K562 (cell line): ENCODE results near the gene DALRD3.

ENCODE experiments used
- BDP1 ChIP-seq: IDR thresholded peaks from 3 replicates; pipeline ENCODE4 v1.6.1; 2011; ENCODE audit not compliant: insufficient read length, insufficient read depth
- CHD2 ChIP-seq: IDR thresholded peaks from 2 replicates; pipeline ENCODE4 v1.6.1; 2011; ENCODE audit warnings: low read depth, low read length
- E2F1 ChIP-seq: sonication (generic); formaldehyde crosslinking; IDR thresholded peaks from 2 replicates; pipeline ENCODE4 v1.8.1; 2023; ENCODE audit warnings: mild to moderate bottlenecking, missing genetic modification reagents, moderate library complexity
- ETV6 ChIP-seq, 3 experiments: fragments of 150-350 bp in 1 of 3; sonication (generic) in 1 of 3; formaldehyde crosslinking in 1 of 3; IDR thresholded peaks; 2 replicates each; pipeline versions ENCODE4 v1.6.1 to v1.8.0; 2014 to 2022; ENCODE audit warnings: borderline replicate concordance in 2 of 3, low read depth in 2 of 3, antibody characterized with exemption in 1 of 3, low read length in 1 of 3, mild to moderate bottlenecking in 1 of 3, missing genetic modification reagents in 1 of 3
- GABPB1 ChIP-seq: sonication (generic); formaldehyde crosslinking; IDR thresholded peaks from 2 replicates; pipeline ENCODE4 v1.8.0; 2022; ENCODE audit warnings: mild to moderate bottlenecking, missing genetic modification reagents
- NRF1 ChIP-seq, 2 experiments: fragments of 450-650 bp; IDR thresholded peaks in 1 of 2; conservative IDR thresholded peaks in 1 of 2; 2 replicates each; pipeline ENCODE4 v1.6.1; 2014; ENCODE audit warnings: mild to moderate bottlenecking in 2 of 2
- PATZ1 ChIP-seq: fragments of 250-450 bp; sonication (Bioruptor Pico); IDR thresholded peaks from 2 replicates; pipeline ENCODE4 v1.5.0; 2020; ENCODE audit warnings: mild to moderate bottlenecking, borderline replicate concordance
- POLR2A ChIP-seq: fragments of 450-650 bp; conservative IDR thresholded peaks from 2 replicates; pipeline ENCODE4 v1.6.1; 2016
- ZZZ3 ChIP-seq: fragments of 450-650 bp; IDR thresholded peaks from 2 replicates; pipeline ENCODE4 v1.6.1; 2016; ENCODE audit warnings: antibody characterized with exemption, mild to moderate bottlenecking, moderate library complexity
- TF ChIP-seq, protein P1 (sequence below), 3 experiments: IDR thresholded peaks in 2 of 3; conservative IDR thresholded peaks in 1 of 3; 2 replicates each; pipeline ENCODE4 v1.5.1; 2011 to 2012; ENCODE audit warnings: low read length in 3 of 3, mild to moderate bottlenecking in 3 of 3, control low read depth in 2 of 3, improper control_type of control experiment in 1 of 3, inconsistent platforms in 1 of 3, low read depth in 1 of 3, mixed read lengths in 1 of 3, moderate library complexity in 1 of 3; ENCODE audit not compliant: insufficient read depth in 2 of 3
- TF ChIP-seq, protein P2 (sequence below): sonication (generic); formaldehyde crosslinking; IDR thresholded peaks from 2 replicates; pipeline ENCODE4 v1.8.0; 2023; ENCODE audit warnings: mild to moderate bottlenecking, missing genetic modification reagents
- TF ChIP-seq, protein P3 (sequence below), 2 experiments: fragments of 450-650 bp; formaldehyde crosslinking in 1 of 2; IDR thresholded peaks; 2 replicates each; pipeline versions ENCODE4 v1.4.0 to v1.6.1; 2014 to 2020; ENCODE audit warnings: mild to moderate bottlenecking in 2 of 2, borderline replicate concordance in 1 of 2, low read depth in 1 of 2

DNA sequence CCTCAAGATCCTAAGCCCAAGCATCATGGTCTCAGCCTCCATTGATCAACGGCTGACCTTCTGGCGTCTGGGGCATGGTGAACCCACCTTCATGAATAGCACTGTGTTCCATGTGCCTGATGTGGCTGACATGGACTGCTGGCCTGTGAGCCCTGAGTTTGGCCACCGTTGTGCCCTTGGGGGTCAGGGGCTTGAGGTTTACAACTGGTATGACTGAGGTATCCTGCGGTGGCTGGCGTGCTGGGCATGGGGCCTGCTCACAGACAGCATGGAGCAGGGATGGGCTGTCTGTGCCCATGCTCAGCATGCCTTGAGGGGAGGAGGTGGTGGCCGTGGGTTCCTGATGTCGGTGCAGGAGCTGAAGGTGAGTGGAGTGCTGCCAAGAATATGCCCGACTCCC, 3.3 kb downstream of the DALRD3 start:
- TF ChIP-seq GABPB1 (no peak), NRF1 (conservative IDR thresholded peaks at IDR 0.05 in 1 of 2, IDR thresholded peaks at IDR 0.05 in 1 of 2) (no peak), ZZZ3 (no peak), ETV6 (IDR thresholded peaks at IDR 0.05; ENCODE audit: borderline replicate concordance in 1 of 2, low read depth in 2 of 2, low read length in 1 of 2) (no peak), ETV6 (CRISPR knock-in tag; IDR thresholded peaks at IDR 0.05; ENCODE audit: borderline replicate concordance) (no peak), CHD2 (no peak), POLR2A (peak; percentile 44; the same call in 1 of the 2 replicates), BDP1 (no peak), E2F1 (CRISPR knock-in tag) (no peak), PATZ1 (no peak)
- TF ChIP-seq, protein P1, sequence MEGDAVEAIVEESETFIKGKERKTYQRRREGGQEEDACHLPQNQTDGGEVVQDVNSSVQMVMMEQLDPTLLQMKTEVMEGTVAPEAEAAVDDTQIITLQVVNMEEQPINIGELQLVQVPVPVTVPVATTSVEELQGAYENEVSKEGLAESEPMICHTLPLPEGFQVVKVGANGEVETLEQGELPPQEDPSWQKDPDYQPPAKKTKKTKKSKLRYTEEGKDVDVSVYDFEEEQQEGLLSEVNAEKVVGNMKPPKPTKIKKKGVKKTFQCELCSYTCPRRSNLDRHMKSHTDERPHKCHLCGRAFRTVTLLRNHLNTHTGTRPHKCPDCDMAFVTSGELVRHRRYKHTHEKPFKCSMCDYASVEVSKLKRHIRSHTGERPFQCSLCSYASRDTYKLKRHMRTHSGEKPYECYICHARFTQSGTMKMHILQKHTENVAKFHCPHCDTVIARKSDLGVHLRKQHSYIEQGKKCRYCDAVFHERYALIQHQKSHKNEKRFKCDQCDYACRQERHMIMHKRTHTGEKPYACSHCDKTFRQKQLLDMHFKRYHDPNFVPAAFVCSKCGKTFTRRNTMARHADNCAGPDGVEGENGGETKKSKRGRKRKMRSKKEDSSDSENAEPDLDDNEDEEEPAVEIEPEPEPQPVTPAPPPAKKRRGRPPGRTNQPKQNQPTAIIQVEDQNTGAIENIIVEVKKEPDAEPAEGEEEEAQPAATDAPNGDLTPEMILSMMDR (IDR thresholded peaks at IDR 0.05 in 2 of 3, conservative IDR thresholded peaks at IDR 0.05 in 1 of 3; ENCODE audit: insufficient read depth in 2 of 3, low read depth in 1 of 3, low read length in 3 of 3) = no peak
- TF ChIP-seq, protein P2, sequence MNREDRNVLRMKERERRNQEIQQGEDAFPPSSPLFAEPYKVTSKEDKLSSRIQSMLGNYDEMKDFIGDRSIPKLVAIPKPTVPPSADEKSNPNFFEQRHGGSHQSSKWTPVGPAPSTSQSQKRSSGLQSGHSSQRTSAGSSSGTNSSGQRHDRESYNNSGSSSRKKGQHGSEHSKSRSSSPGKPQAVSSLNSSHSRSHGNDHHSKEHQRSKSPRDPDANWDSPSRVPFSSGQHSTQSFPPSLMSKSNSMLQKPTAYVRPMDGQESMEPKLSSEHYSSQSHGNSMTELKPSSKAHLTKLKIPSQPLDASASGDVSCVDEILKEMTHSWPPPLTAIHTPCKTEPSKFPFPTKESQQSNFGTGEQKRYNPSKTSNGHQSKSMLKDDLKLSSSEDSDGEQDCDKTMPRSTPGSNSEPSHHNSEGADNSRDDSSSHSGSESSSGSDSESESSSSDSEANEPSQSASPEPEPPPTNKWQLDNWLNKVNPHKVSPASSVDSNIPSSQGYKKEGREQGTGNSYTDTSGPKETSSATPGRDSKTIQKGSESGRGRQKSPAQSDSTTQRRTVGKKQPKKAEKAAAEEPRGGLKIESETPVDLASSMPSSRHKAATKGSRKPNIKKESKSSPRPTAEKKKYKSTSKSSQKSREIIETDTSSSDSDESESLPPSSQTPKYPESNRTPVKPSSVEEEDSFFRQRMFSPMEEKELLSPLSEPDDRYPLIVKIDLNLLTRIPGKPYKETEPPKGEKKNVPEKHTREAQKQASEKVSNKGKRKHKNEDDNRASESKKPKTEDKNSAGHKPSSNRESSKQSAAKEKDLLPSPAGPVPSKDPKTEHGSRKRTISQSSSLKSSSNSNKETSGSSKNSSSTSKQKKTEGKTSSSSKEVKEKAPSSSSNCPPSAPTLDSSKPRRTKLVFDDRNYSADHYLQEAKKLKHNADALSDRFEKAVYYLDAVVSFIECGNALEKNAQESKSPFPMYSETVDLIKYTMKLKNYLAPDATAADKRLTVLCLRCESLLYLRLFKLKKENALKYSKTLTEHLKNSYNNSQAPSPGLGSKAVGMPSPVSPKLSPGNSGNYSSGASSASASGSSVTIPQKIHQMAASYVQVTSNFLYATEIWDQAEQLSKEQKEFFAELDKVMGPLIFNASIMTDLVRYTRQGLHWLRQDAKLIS = no peak
- TF ChIP-seq, protein P3, sequence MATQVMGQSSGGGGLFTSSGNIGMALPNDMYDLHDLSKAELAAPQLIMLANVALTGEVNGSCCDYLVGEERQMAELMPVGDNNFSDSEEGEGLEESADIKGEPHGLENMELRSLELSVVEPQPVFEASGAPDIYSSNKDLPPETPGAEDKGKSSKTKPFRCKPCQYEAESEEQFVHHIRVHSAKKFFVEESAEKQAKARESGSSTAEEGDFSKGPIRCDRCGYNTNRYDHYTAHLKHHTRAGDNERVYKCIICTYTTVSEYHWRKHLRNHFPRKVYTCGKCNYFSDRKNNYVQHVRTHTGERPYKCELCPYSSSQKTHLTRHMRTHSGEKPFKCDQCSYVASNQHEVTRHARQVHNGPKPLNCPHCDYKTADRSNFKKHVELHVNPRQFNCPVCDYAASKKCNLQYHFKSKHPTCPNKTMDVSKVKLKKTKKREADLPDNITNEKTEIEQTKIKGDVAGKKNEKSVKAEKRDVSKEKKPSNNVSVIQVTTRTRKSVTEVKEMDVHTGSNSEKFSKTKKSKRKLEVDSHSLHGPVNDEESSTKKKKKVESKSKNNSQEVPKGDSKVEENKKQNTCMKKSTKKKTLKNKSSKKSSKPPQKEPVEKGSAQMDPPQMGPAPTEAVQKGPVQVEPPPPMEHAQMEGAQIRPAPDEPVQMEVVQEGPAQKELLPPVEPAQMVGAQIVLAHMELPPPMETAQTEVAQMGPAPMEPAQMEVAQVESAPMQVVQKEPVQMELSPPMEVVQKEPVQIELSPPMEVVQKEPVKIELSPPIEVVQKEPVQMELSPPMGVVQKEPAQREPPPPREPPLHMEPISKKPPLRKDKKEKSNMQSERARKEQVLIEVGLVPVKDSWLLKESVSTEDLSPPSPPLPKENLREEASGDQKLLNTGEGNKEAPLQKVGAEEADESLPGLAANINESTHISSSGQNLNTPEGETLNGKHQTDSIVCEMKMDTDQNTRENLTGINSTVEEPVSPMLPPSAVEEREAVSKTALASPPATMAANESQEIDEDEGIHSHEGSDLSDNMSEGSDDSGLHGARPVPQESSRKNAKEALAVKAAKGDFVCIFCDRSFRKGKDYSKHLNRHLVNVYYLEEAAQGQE (IDR thresholded peaks at IDR 0.05; ENCODE audit: borderline replicate concordance) = no peak
- TF ChIP-seq, protein P3 (CRISPR knock-in tag; IDR thresholded peaks at IDR 0.05; ENCODE audit: low read depth) = no peak
